Urothelium cell line (cell line): ENCODE measurements around the gene ANKFY1.

Experiments
- DNase-seq: peaks from one replicate; pipeline ENCODE4 v3.0.0; 2011; ENCODE audit warnings: low spot score, mixed read lengths
- FAIRE-seq: peaks from 2 replicates; lab custom pipeline; 2011; peaks lifted over from hg19 to GRCh38; lab: Jason Lieb, UNC

The ANKFY1 gene

GRCh38 chr17:4263282-4264215 lies at the start of gene ANKFY1:
Gene ANKFY1, minus strand, starts transcription at chr17:4263979. Its CDS starts 38 bp downstream, at chr17:4263941.
- no peak for FAIRE-seq

DNA sequence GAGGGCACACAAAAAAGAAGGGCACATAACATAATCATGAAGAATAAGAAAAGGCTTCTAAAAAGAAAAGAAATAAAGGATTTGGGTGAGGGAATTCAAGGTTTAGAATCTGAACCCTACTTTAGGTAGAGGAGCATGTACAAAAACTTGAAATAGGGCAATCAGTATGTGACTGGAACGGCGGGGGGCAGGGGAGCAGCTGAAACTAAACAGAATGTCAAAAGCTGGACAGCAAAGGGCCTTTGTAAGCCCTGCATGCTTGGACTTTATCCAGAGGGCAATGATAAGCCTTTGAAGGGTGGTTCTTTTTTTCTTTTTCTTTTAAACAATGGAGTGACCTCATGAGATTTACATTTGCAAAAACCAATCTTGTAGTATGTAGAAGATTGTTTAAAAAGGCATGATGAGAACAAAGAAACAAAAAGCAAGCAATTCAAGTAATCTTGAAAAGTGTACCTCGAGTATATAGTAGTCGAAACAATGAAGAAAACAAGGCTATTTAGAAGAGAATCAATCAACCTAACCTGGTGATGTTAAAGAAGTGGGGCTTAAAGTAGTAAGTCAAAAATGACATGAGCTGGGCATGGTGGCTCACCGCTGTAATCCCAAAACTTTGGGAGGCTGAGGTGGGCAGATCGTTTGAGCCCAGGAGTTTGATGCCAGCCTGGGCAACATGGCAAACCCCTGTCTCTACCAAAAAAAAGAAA lies 46.7 kb upstream of the ANKFY1 start:
- no peak for DNase-seq

More at GRCh38 chr17:4263282-4264215, at the start of gene ANKFY1:
- peak; percentile 95 for DNase-seq

GRCh38 chr17:4309897-4310296 lies 46.1 kb upstream of the ANKFY1 start:
- no peak for FAIRE-seq
- DNase-seq = no peak

More for the DNA sequence above, 46.7 kb upstream of the ANKFY1 start:
- FAIRE-seq = no peak

DNA sequence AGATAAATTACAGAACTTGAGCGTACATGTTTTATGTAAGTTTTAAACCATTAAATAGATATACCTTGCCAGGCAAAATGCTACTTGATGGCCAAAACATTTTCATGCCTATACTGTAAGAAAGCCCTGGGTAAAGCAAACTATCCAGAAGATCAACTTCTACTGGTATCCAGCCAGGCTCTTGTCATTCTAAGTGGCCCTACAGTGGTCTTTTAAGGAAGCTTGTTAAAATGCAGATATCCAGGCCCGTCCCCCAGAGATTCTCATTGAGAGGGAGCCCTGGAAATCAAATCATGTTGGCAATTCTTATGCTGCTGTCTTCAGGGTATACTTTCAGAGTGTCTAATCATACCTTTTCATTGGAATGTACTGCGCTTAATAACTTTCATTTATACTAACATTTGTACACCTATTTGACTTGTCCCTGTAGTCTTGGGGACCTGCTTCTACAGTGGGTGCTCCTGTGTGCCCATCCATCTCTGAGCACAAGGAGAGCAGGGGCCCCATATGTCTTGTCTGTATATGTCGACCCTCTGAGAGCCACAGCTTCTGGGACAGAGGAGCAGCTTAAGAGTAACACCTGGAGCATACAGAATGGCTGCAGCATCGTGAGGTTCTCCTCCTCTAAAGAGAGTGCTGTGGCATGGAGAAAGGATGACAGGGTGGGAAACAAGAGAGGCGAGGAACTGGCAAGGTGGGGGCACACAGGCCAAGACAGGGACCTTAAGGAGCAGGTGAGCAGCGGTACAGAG lies 43.6 kb upstream of the ANKFY1 start:
- FAIRE-seq (no peak), DNase-seq (no peak)

- DNase-seq (no peak), FAIRE-seq (no peak)
Measured at GRCh38 chr17:4305224-4305623, 41.4 kb upstream of the ANKFY1 start.

- FAIRE-seq = no peak
- peak; percentile 32 for DNase-seq
Measured at GRCh38 chr17:4304417-4305027, 40.7 kb upstream of the ANKFY1 start.

- no peak for FAIRE-seq
Measured at GRCh38 chr17:4301066-4301465, 37.3 kb upstream of the ANKFY1 start.

GRCh38 chr17:4297351-4297750 lies 33.6 kb upstream of the ANKFY1 start:
- FAIRE-seq (no peak), DNase-seq (no peak)

More at GRCh38 chr17:4301066-4301465, 37.3 kb upstream of the ANKFY1 start:
- DNase-seq = no peak

DNA sequence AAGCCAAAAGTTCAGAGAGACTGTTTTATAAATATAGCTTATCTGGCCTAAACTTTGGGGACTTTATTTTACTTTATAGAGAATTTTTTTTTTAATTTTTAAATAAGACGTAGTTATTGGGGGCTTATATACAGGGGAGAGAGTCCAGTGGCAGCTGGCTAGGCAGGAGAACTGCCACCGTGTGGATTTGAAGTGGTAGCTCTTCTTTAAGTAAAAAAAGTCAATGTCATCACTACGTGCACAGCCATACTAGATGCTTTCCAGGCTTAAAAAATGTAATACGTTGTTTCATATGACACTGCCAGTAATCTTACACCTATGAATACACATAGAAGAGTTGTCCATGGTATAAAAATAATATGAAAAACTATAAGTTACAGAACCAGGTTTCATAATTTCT lies 31.9 kb upstream of the ANKFY1 start:
- no peak for FAIRE-seq
- DNase-seq = no peak

DNA sequence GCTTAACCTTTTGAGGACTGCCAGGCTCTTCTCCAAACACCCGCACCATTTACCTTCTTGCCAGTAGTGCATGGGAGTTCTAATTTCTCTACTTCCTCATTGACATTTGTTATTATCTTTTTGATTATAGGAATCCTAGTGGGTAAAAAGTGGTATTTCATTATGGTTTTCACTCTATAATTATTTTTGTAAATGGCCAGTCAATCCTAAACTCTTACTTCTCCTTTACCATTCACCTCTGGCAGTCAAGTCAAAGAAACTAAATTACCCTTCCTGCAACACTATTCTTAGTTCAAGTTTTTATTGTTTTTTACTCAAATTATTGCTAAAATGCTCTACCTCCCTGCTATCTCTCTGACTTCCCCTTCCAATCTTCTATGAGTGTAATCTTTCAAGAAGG lies 29.8 kb upstream of the ANKFY1 start:
- no peak for DNase-seq
- no peak for FAIRE-seq

DNA sequence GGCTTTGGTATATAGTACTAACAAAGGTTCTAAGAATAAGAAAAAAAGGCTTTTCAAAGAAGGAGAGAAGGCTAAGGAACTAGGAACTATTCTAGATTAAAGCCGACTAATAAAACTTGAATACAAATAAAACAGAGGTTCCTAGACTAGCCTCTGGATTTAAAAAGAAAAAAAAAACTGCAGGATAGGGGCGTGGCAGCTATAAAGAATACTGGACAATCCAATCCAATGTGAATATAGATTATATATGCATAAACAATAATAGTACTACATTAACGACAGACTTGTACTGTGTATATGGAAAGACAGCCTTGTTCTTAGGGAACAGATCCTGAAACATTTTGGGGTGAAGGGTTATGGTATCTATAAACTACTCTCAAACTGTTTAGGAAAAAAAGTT lies 23.9 kb upstream of the ANKFY1 start:
- no peak for DNase-seq
- no peak for FAIRE-seq

- FAIRE-seq = no peak
- no peak for DNase-seq
Measured at GRCh38 chr17:4276514-4276913, 12.7 kb upstream of the ANKFY1 start.

DNA sequence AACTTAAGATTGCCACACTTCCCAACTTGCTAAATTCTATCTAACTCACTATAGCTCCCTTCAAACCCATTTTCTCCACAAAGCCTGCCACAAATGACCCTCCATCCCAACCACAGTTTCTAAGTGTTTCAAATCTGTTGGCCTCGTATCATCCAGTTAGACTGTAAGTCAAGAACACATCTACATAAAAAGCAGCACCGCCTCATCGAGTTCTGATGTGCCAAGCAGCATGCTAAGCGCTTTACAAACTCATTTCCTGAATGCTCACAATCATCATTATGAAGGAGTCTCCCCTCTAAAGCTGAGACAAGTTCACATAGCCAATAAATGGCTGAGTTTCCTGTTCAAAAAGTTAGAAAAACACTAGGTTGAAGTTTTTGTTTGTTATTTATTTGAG lies 9.2 kb upstream of the ANKFY1 start:
- no peak for DNase-seq
- FAIRE-seq = no peak

- FAIRE-seq = no peak
- no peak for DNase-seq
Measured at GRCh38 chr17:4272213-4272971, 8.6 kb upstream of the ANKFY1 start.

DNA sequence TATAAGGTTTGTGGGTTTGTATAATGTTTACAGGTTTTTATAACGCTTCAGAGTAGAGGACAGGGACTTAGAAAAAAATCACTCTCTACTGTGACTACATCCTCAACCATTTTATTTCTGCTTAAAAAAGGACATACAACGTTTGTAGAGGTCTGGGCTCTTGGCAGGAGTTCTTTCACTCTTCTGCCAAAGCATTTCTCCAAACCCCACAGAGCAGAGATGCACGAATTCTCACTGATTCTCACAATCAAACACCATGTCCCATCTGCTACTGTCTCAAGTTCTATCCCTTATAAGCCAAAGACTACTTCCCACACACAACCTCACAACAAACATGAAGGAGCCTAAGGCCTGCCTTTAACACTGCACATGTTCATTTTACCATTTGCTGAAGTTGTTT lies 7.0 kb upstream of the ANKFY1 start:
- FAIRE-seq = no peak
- no peak for DNase-seq

DNA sequence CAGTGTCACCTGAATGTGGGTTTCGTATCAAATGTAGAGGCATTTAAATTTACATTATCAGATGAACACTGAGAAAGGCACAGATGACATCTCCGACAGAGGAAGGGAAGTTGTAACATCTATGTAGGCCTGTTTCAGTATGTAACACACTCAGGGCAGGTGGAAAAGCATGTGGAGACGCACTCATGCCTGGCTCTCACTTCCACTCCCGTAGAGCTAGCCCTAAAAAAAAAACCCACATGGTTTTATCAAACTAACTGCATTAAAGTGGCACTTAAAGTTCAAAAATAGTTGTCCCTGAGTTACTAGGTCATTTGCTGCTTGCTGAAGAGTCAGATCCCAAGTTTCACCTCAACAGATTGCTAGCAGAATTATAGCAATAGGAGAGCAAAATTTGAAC lies 6.1 kb upstream of the ANKFY1 start:
- no peak for FAIRE-seq

DNA sequence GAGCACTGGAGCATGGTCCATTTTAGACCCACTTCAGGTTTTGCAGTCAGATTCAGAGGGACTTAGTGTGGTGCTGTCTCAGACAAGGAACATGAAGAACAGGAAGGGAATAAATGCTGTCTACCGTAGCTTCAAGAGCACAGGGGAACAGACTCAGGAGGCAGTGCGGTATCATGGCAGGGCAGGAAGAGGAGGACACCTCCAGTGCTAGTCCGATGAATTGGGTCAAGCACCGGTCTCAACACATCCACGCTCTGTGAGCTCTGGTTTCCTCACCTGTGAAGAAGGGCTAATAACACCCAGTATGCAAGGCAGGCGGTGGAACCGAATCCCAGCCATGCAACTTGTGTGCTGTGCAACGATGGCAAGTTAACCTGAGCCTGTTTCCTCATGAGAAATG lies 3.6 kb upstream of the ANKFY1 start:
- FAIRE-seq (no peak), DNase-seq (no peak)

More for the DNA sequence above, 6.1 kb upstream of the ANKFY1 start:
- no peak for DNase-seq

- FAIRE-seq (no peak), DNase-seq (no peak)
Measured at GRCh38 chr17:4266550-4266949, 2.8 kb upstream of the ANKFY1 start.

DNA sequence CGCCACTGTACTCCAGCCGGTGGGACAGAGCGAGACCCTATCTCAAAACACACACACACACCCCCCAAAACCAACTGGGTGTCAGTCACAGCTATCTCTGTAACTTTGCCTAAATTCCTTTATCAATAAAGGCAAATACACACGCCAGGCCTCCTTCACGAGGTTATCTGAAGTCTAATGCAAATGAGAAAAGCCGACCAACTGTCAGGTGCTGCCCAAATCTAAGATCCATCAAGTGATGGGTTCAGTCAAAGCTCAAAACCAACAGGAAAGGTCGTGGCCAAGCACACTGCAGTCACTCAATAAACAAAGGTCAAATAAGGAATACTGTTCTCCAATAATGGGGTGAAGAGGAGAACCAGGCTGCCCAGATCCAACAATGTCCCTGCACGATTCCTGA lies 1.1 kb downstream of the ANKFY1 start:
- DNase-seq (no peak), FAIRE-seq (no peak)

DNA sequence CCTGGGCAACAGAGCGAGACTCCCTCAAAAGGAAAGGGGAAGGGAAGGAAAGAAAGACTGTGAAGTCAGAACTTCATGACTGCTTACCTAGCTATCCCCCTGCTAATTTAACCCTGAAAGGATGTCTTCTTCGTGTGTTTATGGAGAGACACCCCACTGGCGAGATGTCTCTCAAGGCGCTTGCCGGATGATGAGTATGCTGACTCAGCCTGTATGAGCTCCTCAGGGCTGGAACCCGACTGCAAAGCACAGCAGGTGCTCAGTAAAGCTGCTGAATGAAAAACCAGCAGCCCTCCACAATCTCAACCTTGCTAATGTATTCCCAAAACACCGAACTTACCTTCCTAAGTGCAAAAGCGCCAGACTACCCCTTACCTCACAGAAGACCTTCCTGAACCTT lies 2.3 kb downstream of the ANKFY1 start:
- no peak for FAIRE-seq

More for the DNA sequence above, 2.3 kb downstream of the ANKFY1 start:
- DNase-seq = no peak
